Stimulated activated CD8-positive, alpha-beta memory T cell treated with anti-CD3 and anti-CD28 coated beads, Interleukin-4, amount 100 ng/mL, for 24 hours (primary cell): ENCODE data around the gene SCN4B.

ENCODE experiments used
- DNase-seq: peaks from one replicate; pipeline ENCODE4 v3.0.0-alpha.2; 2020; ENCODE audit warnings: low read depth

The SCN4B gene

GRCh38 chr11:118099838-118100556 is 52.6 kb downstream of the SCN4B start:
- no peak for DNase-seq

- no peak for DNase-seq
Observed at GRCh38 chr11:118098996-118099837, 53.4 kb downstream of the SCN4B start.

DNA sequence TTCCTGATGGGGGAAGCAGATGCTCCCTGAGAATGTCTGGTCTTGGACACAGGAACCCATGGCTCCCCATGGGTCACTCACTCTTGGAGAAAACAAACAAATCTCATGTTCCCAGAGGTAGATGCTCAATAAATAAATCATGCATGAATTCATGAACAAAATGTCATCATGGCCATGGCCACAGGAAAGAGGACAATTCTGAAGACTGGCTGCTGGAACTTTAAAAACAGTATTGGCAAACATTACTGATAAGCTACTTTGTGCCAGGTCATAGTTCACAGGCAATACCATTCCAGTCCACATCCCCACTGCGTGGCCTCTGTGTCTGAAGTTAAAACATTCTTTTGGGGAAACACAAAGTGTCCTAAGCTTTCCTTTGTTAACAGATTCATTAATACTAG is 56.7 kb downstream of the SCN4B start:
- DNase-seq = no peak

GRCh38 chr11:118095493-118095892 is 57.1 kb downstream of the SCN4B start:
- DNase-seq = no peak

- DNase-seq = no peak
Observed at GRCh38 chr11:118092907-118093571, 59.6 kb downstream of the SCN4B start.

DNA sequence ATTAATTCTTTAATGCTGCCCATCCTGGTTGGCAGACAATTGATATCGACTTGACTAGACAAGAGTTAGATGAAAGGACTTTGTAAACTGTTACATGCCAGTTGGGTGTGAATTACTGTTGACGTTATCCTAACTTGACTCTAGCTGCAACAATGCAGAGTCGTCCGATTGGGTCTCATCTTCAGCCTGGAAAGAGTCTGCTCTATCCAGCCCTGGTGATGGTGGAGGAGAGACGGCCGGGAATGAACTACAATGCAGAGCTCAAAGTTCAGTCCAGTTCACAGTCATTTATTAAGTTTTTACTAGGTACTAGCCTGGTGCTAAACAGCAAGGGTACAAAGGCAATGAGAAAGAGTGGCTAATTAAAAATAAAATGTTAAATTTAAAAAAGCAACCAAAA is 60.9 kb downstream of the SCN4B start:
- DNase-seq = no peak

- DNase-seq = no peak
Observed at GRCh38 chr11:118090545-118091162, 62.0 kb downstream of the SCN4B start.

GRCh38 chr11:118088531-118088930 is 64.1 kb downstream of the SCN4B start:
- no peak for DNase-seq

- DNase-seq = no peak
Observed at GRCh38 chr11:118087931-118088330, 64.7 kb downstream of the SCN4B start.

DNA sequence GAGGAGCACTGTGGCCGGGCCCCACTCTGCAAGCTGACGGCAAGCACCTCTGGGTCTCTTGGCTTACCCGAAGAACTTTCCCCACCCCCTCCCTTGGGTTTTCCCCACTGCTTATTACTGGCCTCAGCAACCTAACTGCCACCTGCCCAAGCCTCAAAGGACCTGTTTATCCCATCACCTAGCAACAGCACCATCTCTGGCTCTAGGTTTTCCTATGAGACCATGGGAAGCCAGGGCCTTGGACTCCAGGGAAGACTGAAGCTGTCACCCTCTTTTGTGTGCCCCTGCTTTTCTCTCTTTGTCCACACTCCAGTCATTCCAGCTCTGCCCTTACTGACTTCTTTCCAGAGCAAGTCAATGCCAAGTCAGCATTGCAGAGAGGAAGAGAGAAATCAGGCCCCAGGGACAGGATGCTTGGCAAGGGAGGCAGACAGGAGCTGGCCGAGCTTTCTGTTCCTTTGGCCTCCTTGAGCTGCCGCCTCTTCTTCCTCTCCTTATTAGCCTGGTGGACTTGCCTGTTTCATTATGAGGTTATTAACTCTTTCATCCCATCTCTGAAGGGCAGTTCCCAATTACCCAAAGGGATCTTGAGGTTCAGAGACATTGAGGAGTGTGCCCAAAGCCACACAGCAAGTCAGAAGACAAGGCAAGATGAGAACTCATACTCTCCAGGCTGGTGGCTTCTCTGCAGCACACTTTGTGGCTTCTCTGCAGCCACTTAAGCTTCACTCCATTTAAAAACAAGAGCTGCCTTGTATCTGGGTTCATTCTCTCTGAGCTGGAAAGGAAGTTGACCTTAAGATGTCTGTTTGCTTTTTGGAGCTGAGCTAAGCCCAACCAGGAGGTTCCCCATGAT is 65.5 kb downstream of the SCN4B start, which contains the start of gene SMIM35:
TSS of gene SMIM35 (minus strand) at position 51 of the 856 bp plus-strand sequence. CDS start 206 bp downstream, outside the sequence.
- DNase-seq = no peak

GRCh38 chr11:118084656-118085055 is 68.0 kb downstream of the SCN4B start:
- no peak for DNase-seq

- DNase-seq = no peak
Observed at GRCh38 chr11:118084247-118084646, 68.4 kb downstream of the SCN4B start.
